ENCODE results near the gene LASP1.

DNA sequence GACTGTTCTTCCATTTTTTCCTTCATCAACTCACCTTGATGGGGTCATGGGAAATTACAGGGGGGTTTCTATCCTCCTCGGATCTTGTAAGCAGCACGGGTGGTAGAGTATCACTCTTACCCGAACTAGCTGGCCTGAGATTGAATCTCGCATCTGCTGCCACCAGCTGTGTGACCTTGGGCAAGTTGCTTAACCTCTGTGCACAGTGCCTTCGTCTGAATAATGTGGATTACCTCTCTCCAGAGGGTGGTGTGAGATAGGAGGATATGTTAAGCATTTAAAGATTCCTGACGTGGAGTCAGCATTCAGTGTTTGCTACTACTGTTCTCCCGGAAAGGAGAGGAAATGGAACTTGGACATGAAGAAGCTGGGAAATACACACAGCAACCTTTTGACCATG, 24.4 kb downstream of the LASP1 start:
- TF ChIP-seq, protein P1, sequence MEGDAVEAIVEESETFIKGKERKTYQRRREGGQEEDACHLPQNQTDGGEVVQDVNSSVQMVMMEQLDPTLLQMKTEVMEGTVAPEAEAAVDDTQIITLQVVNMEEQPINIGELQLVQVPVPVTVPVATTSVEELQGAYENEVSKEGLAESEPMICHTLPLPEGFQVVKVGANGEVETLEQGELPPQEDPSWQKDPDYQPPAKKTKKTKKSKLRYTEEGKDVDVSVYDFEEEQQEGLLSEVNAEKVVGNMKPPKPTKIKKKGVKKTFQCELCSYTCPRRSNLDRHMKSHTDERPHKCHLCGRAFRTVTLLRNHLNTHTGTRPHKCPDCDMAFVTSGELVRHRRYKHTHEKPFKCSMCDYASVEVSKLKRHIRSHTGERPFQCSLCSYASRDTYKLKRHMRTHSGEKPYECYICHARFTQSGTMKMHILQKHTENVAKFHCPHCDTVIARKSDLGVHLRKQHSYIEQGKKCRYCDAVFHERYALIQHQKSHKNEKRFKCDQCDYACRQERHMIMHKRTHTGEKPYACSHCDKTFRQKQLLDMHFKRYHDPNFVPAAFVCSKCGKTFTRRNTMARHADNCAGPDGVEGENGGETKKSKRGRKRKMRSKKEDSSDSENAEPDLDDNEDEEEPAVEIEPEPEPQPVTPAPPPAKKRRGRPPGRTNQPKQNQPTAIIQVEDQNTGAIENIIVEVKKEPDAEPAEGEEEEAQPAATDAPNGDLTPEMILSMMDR (IDR thresholded peaks at IDR 0.05) = no peak
- no peak for TF ChIP-seq POLR2A (IDR thresholded peaks at IDR 0.05)

Measured in esophagus squamous epithelium (tissue), 4 donors.